HCT116 (cell line): Measurements from ENCODE around the gene RRAS2.

ENCODE experiments used
- EZH2 ChIP-seq: fragments of 200-600 bp; sonication (generic); IDR thresholded peaks from 2 replicates; pipeline ENCODE4 v1.6.1; 2017; ENCODE audit warnings: antibody characterized with exemption, mixed run types
- EZH2phosphoT487 ChIP-seq: fragments of 200-600 bp; IDR thresholded peaks from 2 replicates; pipeline ENCODE4 v1.6.1; 2018; ENCODE audit warnings: antibody characterized with exemption, borderline replicate concordance
- POLR2A ChIP-seq: IDR thresholded peaks from 2 replicates; pipeline ENCODE4 v1.7.0; 2011; ENCODE audit warnings: borderline replicate concordance; ENCODE audit not compliant: insufficient read depth, insufficient read length; ENCODE audit errors: extremely low read depth
- POLR2AphosphoS5 ChIP-seq: IDR thresholded peaks from 2 replicates; pipeline ENCODE4 v1.6.1; 2011; ENCODE audit warnings: mild to moderate bottlenecking, low read depth, low read length, moderate library complexity
- SP1 ChIP-seq: IDR thresholded peaks from 2 replicates; pipeline ENCODE4 v1.6.1; 2012; ENCODE audit warnings: low read depth
- SRF ChIP-seq: IDR thresholded peaks from 2 replicates; pipeline ENCODE4 v1.6.1; 2012; ENCODE audit warnings: low read depth
- YY1 ChIP-seq: IDR thresholded peaks from 2 replicates; pipeline ENCODE4 v1.6.1; 2011; ENCODE audit warnings: low read length, low read depth, moderate library complexity, mild to moderate bottlenecking; ENCODE audit not compliant: insufficient replicate concordance; ENCODE audit errors: extremely low read depth
- ZNF274 ChIP-seq: fragments of 200-500 bp; sonication (Bioruptor generic); IDR thresholded peaks from 2 replicates; pipeline ENCODE4 v1.6.1; 2014; ENCODE audit warnings: mild to moderate bottlenecking, low read depth, low read length, inconsistent platforms
- TF ChIP-seq, protein P1 (sequence below), 3 experiments: fragments of 200-600 bp in 1 of 3; sonication (generic) in 1 of 3; IDR thresholded peaks in 2 of 3; conservative IDR thresholded peaks in 1 of 3; 2 replicates each; pipeline ENCODE4 v1.5.1; 2012 to 2017; ENCODE audit warnings: low read depth in 2 of 3, low read length in 2 of 3, antibody characterized with exemption in 1 of 3, borderline replicate concordance in 1 of 3, control low read depth in 1 of 3, mild to moderate bottlenecking in 1 of 3, mixed read lengths in 1 of 3, mixed run types in 1 of 3, moderate library complexity in 1 of 3; ENCODE audit not compliant: insufficient read depth in 1 of 3
- TF ChIP-seq, protein P2 (sequence below): IDR thresholded peaks from 2 replicates; pipeline ENCODE4 v1.6.1; 2011; ENCODE audit warnings: mild to moderate bottlenecking, low read length, moderate library complexity; ENCODE audit not compliant: insufficient replicate concordance; ENCODE audit errors: extremely low read depth
- TF ChIP-seq, protein P3 (sequence below): IDR thresholded peaks from 2 replicates; pipeline ENCODE4 v1.6.1; 2012

DNA sequence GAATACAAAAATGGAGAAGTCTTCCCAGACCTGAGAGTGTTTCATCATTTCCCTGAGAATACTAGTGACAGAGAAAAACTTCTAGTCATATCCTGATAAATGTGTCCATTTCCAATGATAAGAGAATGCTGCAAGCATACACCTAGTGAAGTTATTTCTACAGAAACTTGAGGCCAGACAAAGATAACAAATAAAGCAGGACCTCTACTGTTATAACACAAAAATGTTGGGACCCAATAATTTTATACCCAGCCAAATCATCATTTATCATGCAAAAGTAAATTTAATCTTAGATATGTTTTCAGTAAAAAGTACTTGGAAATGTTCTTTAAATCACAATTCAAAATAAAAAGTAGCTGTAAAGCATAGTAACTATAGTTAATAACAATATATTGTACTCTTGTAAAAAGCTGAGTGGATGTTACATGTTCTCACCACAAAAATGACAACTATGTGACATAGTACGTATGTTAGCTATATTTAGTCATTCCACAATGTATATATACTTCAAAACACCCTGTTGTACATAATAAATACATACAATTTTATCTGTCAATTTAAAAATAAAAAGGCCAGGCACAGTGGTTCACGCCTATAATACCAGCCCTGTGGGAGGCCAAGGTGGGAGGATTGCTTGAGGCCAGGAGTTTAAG, 12.6 kb downstream of the RRAS2 start:
- TF ChIP-seq, protein P1, sequence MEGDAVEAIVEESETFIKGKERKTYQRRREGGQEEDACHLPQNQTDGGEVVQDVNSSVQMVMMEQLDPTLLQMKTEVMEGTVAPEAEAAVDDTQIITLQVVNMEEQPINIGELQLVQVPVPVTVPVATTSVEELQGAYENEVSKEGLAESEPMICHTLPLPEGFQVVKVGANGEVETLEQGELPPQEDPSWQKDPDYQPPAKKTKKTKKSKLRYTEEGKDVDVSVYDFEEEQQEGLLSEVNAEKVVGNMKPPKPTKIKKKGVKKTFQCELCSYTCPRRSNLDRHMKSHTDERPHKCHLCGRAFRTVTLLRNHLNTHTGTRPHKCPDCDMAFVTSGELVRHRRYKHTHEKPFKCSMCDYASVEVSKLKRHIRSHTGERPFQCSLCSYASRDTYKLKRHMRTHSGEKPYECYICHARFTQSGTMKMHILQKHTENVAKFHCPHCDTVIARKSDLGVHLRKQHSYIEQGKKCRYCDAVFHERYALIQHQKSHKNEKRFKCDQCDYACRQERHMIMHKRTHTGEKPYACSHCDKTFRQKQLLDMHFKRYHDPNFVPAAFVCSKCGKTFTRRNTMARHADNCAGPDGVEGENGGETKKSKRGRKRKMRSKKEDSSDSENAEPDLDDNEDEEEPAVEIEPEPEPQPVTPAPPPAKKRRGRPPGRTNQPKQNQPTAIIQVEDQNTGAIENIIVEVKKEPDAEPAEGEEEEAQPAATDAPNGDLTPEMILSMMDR (IDR thresholded peaks at IDR 0.05 in 2 of 3, conservative IDR thresholded peaks at IDR 0.05 in 1 of 3; ENCODE audit: borderline replicate concordance in 1 of 3, insufficient read depth in 1 of 3, low read depth in 2 of 3, low read length in 2 of 3), result no peak
- no peak for TF ChIP-seq EZH2
- no peak for TF ChIP-seq POLR2AphosphoS5
- TF ChIP-seq SRF, result no peak
- TF ChIP-seq ZNF274, result no peak
- TF ChIP-seq, protein P2, sequence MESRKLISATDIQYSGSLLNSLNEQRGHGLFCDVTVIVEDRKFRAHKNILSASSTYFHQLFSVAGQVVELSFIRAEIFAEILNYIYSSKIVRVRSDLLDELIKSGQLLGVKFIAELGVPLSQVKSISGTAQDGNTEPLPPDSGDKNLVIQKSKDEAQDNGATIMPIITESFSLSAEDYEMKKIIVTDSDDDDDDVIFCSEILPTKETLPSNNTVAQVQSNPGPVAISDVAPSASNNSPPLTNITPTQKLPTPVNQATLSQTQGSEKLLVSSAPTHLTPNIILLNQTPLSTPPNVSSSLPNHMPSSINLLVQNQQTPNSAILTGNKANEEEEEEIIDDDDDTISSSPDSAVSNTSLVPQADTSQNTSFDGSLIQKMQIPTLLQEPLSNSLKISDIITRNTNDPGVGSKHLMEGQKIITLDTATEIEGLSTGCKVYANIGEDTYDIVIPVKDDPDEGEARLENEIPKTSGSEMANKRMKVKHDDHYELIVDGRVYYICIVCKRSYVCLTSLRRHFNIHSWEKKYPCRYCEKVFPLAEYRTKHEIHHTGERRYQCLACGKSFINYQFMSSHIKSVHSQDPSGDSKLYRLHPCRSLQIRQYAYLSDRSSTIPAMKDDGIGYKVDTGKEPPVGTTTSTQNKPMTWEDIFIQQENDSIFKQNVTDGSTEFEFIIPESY, result no peak
- TF ChIP-seq POLR2A, result no peak
- TF ChIP-seq, protein P3, sequence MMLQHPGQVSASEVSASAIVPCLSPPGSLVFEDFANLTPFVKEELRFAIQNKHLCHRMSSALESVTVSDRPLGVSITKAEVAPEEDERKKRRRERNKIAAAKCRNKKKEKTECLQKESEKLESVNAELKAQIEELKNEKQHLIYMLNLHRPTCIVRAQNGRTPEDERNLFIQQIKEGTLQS, result no peak
- no peak for TF ChIP-seq YY1
- no peak for TF ChIP-seq EZH2phosphoT487
- TF ChIP-seq SP1, result no peak
